Placental epithelial cell (primary cell): ENCODE measurements around the gene TLE7. TPM values are rescaled to one million over a fixed set of nuclear protein-coding genes. Genes with fewer than 3 reads are reported as not detected.

ENCODE experiments used
- total RNA-seq: library from RNA; depleted of rRNA; stranded (reverse); fragments of >200 nt; gene quantifications from 2 replicates; pipeline ENCODE4 v1.2.3, GENCODE V29; 2012

The TLE7 gene
- not detected in 2 replicates for total RNA-seq

GRCh38 chr16:71442051-71442440 is at the start of gene TLE7:
TLE7 (minus strand) TSS chr16:71442054; CDS start chr16:71433324, 8,730 bp downstream.

GRCh38 chr16:71489122-71489521 is 47.3 kb upstream of the TLE7 start, which contains the start of gene ZNF19:
ZNF19 (minus strand) TSS chr16:71489324; CDS start chr16:71482114, 7,210 bp downstream.

GRCh38 chr16:71461686-71462648 is 20.1 kb upstream of the TLE7 start, which contains the start of gene ZNF23:
ZNF23 (minus strand) TSS chr16:71462247; CDS start chr16:71456796, 5,451 bp downstream.

Other genes starting within 250 kb of the TLE7 start
- 0.11 and 2.0 TPM in 2 replicates for gene HYDIN, start 211.3 kb downstream of the TLE7 start, total RNA-seq
- gene CMTR2, start 152.7 kb downstream of the TLE7 start, total RNA-seq, result 33.8 and 40.2 TPM in 2 replicates
- not detected in 2 replicates for gene CALB2, start 83.3 kb downstream of the TLE7 start, total RNA-seq
- gene ZNF23, start 20.2 kb upstream of the TLE7 start, total RNA-seq, result 5.0 and 5.1 TPM in 2 replicates
- gene ZNF19, start 47.3 kb upstream of the TLE7 start, total RNA-seq, result 2.8 and 4.7 TPM in 2 replicates
- gene CHST4, start 84.4 kb upstream of the TLE7 start, total RNA-seq, result not detected in 2 replicates
- gene TAT, start 135.0 kb upstream of the TLE7 start, total RNA-seq, result not detected in 2 replicates
- 6.6 and 9.4 TPM in 2 replicates for gene MARVELD3, start 184.1 kb upstream of the TLE7 start, total RNA-seq